ENCODE data around the gene LTB.

LTB gene

DNA sequence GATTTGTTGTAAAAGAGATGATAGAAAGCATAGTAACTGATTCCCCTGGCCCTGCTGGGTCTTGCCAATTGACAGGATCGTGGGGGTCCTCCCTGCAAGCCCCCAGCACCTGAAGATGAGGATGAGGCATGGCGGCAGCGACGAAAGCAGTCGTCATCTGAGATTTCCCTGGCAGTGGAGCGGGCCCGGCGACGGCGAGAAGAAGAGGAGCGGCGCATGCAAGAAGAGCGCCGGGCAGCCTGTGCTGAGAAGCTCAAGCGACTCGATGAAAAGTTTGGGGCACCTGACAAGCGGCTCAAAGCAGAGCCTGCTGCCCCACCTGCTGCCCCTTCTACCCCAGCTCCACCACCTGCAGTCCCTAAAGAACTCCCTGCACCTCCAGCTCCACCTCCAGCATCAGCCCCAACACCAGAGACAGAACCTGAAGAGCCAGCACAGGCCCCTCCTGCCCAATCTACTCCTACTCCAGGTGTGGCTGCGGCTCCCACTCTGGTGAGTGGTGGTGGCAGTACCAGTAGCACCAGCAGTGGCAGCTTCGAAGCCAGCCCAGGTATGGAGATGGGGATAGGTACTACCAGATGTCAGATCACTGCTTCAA lies 45.6 kb upstream of the LTB start:
- no peak for ATAC-seq (ENCODE audit: low read depth)
- DNase-seq (ENCODE audit: low spot score), result no peak

DNA sequence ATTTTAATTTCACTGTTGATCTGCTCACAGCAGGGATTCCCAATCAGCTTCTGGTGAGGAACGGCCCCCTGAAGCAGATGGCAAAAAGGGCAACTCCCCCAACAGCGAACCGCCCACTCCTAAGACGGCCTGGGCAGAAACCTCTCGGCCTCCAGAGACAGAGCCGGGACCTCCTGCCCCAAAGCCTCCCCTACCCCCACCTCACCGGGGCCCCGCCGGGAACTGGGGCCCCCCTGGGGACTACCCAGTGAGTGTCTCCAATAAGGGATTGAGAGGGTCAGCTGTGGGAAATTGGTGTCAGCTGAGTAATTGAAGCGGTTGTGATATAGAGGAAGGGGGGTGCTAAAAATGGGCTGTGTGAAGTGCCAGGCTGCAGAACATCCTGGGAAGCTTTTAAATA lies 44.7 kb upstream of the LTB start:
- H3K9me3 ChIP-seq (ENCODE audit: severe bottlenecking), result no peaks in the 10 kb centered on the region
- H3K27ac ChIP-seq (ENCODE audit: poor library complexity, severe bottlenecking), result no peak overlapping the region
- DNase-seq (ENCODE audit: low spot score) (no peak), ATAC-seq (ENCODE audit: low read depth) (no peak)
- peaks cover 99% of the 10 kb centered on the region for H3K36me3 ChIP-seq (ENCODE audit: low read depth)
- no peaks in the 10 kb centered on the region for H3K27me3 ChIP-seq (ENCODE audit: insufficient read depth, poor library complexity, severe bottlenecking)
- TF ChIP-seq, protein P1, sequence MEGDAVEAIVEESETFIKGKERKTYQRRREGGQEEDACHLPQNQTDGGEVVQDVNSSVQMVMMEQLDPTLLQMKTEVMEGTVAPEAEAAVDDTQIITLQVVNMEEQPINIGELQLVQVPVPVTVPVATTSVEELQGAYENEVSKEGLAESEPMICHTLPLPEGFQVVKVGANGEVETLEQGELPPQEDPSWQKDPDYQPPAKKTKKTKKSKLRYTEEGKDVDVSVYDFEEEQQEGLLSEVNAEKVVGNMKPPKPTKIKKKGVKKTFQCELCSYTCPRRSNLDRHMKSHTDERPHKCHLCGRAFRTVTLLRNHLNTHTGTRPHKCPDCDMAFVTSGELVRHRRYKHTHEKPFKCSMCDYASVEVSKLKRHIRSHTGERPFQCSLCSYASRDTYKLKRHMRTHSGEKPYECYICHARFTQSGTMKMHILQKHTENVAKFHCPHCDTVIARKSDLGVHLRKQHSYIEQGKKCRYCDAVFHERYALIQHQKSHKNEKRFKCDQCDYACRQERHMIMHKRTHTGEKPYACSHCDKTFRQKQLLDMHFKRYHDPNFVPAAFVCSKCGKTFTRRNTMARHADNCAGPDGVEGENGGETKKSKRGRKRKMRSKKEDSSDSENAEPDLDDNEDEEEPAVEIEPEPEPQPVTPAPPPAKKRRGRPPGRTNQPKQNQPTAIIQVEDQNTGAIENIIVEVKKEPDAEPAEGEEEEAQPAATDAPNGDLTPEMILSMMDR (IDR thresholded peaks at IDR 0.05; ENCODE audit: poor library complexity, severe bottlenecking), result no peak
- H3K4me3 ChIP-seq (ENCODE audit: severe bottlenecking), result no peak overlapping the region
- H3K4me1 ChIP-seq (ENCODE audit: insufficient read depth, poor library complexity, severe bottlenecking), result peaks cover 8% of the 10 kb centered on the region

More for the DNA sequence above, 45.6 kb upstream of the LTB start:
- no peaks in the 10 kb centered on the region for H3K4me1 ChIP-seq (ENCODE audit: insufficient read depth, poor library complexity, severe bottlenecking)
- H3K36me3 ChIP-seq (ENCODE audit: low read depth), result peaks cover 99% of the 10 kb centered on the region
- H3K9me3 ChIP-seq (ENCODE audit: severe bottlenecking), result no peaks in the 10 kb centered on the region
- H3K27ac ChIP-seq (ENCODE audit: poor library complexity, severe bottlenecking), result no peak overlapping the region
- H3K27me3 ChIP-seq (ENCODE audit: insufficient read depth, poor library complexity, severe bottlenecking), result no peaks in the 10 kb centered on the region
- TF ChIP-seq, protein P1 (IDR thresholded peaks at IDR 0.05; ENCODE audit: poor library complexity, severe bottlenecking), result no peak
- H3K4me3 ChIP-seq (ENCODE audit: severe bottlenecking), result no peak overlapping the region

- Histone ChIP-seq H3K27ac (ENCODE audit: poor library complexity, severe bottlenecking) (no peak overlapping the region), H3K4me1 (ENCODE audit: insufficient read depth, poor library complexity, severe bottlenecking) (peaks cover 12% of the 10 kb centered on the region), H3K4me3 (ENCODE audit: severe bottlenecking) (no peak overlapping the region), H3K9me3 (ENCODE audit: severe bottlenecking) (no peaks in the 10 kb centered on the region), H3K27me3 (ENCODE audit: insufficient read depth, poor library complexity, severe bottlenecking) (no peaks in the 10 kb centered on the region), H3K36me3 (ENCODE audit: low read depth) (peaks cover 78% of the 10 kb centered on the region)
- TF ChIP-seq, protein P1 (IDR thresholded peaks at IDR 0.05; ENCODE audit: poor library complexity, severe bottlenecking), result no peak
- ATAC-seq (ENCODE audit: low read depth), result no peak
- no peak for DNase-seq (ENCODE audit: low spot score)
These were observed 41.8 kb upstream of the LTB start for GRCh38 chr6:31624070-31624469.

- no peak for ATAC-seq (ENCODE audit: low read depth)
- Histone ChIP-seq H3K4me3 (ENCODE audit: severe bottlenecking) (peak overlapping the region; percentile 84), H3K4me1 (ENCODE audit: insufficient read depth, poor library complexity, severe bottlenecking) (peaks cover 12% of the 10 kb centered on the region), H3K9me3 (ENCODE audit: severe bottlenecking) (no peaks in the 10 kb centered on the region), H3K36me3 (ENCODE audit: low read depth) (peaks cover 64% of the 10 kb centered on the region), H3K27me3 (ENCODE audit: insufficient read depth, poor library complexity, severe bottlenecking) (no peaks in the 10 kb centered on the region), H3K27ac (ENCODE audit: poor library complexity, severe bottlenecking) (peak overlapping the region; percentile 89)
- TF ChIP-seq, protein P1 (IDR thresholded peaks at IDR 0.05; ENCODE audit: poor library complexity, severe bottlenecking), result no peak
- DNase-seq (ENCODE audit: low spot score), result no peak
These were observed 40.5 kb upstream of the LTB start for GRCh38 chr6:31622684-31623091.

- Histone ChIP-seq H3K4me3 (ENCODE audit: severe bottlenecking) (peak overlapping the region; percentile 84), H3K9me3 (ENCODE audit: severe bottlenecking) (no peaks in the 10 kb centered on the region), H3K27ac (ENCODE audit: poor library complexity, severe bottlenecking) (peak overlapping the region; percentile 89), H3K27me3 (ENCODE audit: insufficient read depth, poor library complexity, severe bottlenecking) (no peaks in the 10 kb centered on the region), H3K36me3 (ENCODE audit: low read depth) (peaks cover 57% of the 10 kb centered on the region), H3K4me1 (ENCODE audit: insufficient read depth, poor library complexity, severe bottlenecking) (peaks cover 12% of the 10 kb centered on the region)
- DNase-seq (ENCODE audit: low spot score), result no peak
- TF ChIP-seq, protein P1 (IDR thresholded peaks at IDR 0.05; ENCODE audit: poor library complexity, severe bottlenecking), result no peak
- ATAC-seq (ENCODE audit: low read depth), result no peak
These were observed 39.8 kb upstream of the LTB start for GRCh38 chr6:31621991-31622390.
